Calu3 (cell line): ENCODE measurements around the gene GSDME. TPM values are rescaled to one million over a fixed set of nuclear protein-coding genes. Genes with fewer than 3 reads are reported as not detected.

ENCODE experiments used
- BruUV-seq: library from RNA; stranded (reverse); fragments of 400-500 nt; replicated peaks from 2 replicates; lab custom pipeline; 2021; lab: Mats Ljungman, UMichigan
- CTCF ChIA-PET: fragments of 300-600 bp; sonication (Branson Sonifier 250); formaldehyde crosslinking; loops from one replicate; lab custom pipeline; 2022; ENCODE audit warnings: antibody characterized with exemption; lab: Charles Lee
- DNase-seq: peaks from one replicate; pipeline ENCODE4 v3.0.0; 2022
- H3K27ac Mint-ChIP-seq: one replicate; pipeline ENCODE4 v1.8.0; 2022; ENCODE audit warnings: mixed read lengths; ENCODE audit not compliant: unreplicated experiment
- H3K27me3 Mint-ChIP-seq: one replicate; pipeline ENCODE4 v1.8.0; 2022; ENCODE audit warnings: mixed read lengths; ENCODE audit not compliant: unreplicated experiment
- H3K36me3 Mint-ChIP-seq: one replicate; pipeline ENCODE4 v1.8.0; 2022; ENCODE audit warnings: mild to moderate bottlenecking, moderate library complexity, mixed read lengths; ENCODE audit not compliant: insufficient read depth, unreplicated experiment
- H3K4me1 Mint-ChIP-seq: one replicate; pipeline ENCODE4 v1.8.0; 2022; ENCODE audit warnings: mild to moderate bottlenecking, low read depth, mixed read lengths; ENCODE audit not compliant: unreplicated experiment
- H3K4me3 Mint-ChIP-seq: one replicate; pipeline ENCODE4 v1.8.0; 2022; ENCODE audit warnings: mild to moderate bottlenecking, low read depth, moderate library complexity, mixed read lengths; ENCODE audit not compliant: unreplicated experiment
- H3K9me3 Mint-ChIP-seq: one replicate; pipeline ENCODE4 v1.8.0; 2022; ENCODE audit warnings: low read depth, mixed read lengths; ENCODE audit not compliant: unreplicated experiment
- intact Hi-C: fragments of 100-400 bp; cut with micrococcal nuclease; formaldehyde crosslinking; loops from one replicate; pipeline ENCODE4 v1.10.0; 2022; ENCODE audit not compliant: unreplicated experiment
- total RNA-seq: library from RNA; stranded (reverse); gene quantifications from 2 replicates; pipeline ENCODE4 v1.2.3, GENCODE V29; 2022
- TF ChIP-seq, protein P1 (sequence below): fragments of 200-600 bp; IDR thresholded peaks from one replicate; pipeline ENCODE4 v1.8.0; 2022; ENCODE audit warnings: antibody characterized with exemption; ENCODE audit not compliant: unreplicated experiment

GSDME gene
- total RNA-seq, 1 experiment from 2014 or later: 9.4 TPM

DNA sequence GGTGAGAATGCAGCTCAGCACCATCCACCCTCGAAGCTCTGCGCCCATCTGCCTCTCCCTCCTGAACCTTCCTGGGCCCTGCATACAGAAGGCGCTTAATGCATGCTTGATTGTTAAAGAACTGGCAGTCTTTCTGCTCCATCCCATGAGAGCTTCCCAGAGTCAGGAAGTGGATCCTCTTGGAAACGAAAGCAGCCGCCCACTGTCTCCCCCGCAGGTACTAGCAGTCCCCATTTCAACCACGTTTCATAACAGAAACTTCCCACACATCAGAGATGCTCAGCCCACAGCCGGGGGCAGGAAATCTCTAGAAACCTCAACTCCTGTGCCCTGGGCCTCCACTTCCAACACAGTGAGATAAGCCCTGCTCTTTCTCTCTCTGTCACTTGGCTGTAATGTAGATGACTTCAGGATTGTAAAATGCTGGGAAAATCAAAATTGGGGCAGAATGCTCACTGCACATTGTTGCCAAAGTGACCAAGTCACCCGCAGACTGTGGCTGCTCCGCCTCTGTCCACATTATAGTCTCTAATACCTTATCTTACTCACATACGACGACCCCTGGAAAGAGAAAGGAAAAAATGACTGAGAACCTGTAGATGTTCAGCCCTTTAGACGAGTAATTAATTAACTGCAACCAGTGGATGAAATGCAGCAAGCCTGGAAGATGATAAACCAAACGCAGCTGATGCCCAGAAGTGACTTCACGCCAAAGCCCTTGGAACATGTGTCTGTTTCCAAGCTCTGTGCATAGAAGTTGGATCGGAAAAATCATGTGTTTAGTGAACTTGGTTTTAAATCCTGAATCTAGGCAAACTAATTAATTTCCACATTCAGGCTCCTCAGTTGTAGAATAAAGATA lies 28.5 kb downstream of the GSDME start:
- Mint-ChIP-seq H3K36me3 (no peaks in the 10 kb centered on the region), H3K4me3 (no peak overlapping the region), H3K27me3 (no peaks in the 10 kb centered on the region), H3K4me1 (no peaks in the 10 kb centered on the region), H3K9me3 (peaks cover 2% of the 10 kb centered on the region), H3K27ac (no peak overlapping the region)
- DNase-seq: no peak
- CTCF ChIA-PET: no interaction called here
- TF ChIP-seq, protein P1, sequence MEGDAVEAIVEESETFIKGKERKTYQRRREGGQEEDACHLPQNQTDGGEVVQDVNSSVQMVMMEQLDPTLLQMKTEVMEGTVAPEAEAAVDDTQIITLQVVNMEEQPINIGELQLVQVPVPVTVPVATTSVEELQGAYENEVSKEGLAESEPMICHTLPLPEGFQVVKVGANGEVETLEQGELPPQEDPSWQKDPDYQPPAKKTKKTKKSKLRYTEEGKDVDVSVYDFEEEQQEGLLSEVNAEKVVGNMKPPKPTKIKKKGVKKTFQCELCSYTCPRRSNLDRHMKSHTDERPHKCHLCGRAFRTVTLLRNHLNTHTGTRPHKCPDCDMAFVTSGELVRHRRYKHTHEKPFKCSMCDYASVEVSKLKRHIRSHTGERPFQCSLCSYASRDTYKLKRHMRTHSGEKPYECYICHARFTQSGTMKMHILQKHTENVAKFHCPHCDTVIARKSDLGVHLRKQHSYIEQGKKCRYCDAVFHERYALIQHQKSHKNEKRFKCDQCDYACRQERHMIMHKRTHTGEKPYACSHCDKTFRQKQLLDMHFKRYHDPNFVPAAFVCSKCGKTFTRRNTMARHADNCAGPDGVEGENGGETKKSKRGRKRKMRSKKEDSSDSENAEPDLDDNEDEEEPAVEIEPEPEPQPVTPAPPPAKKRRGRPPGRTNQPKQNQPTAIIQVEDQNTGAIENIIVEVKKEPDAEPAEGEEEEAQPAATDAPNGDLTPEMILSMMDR: no peak
- intact Hi-C loops: no loop called here
- BruUV-seq: no TSS peak

DNA sequence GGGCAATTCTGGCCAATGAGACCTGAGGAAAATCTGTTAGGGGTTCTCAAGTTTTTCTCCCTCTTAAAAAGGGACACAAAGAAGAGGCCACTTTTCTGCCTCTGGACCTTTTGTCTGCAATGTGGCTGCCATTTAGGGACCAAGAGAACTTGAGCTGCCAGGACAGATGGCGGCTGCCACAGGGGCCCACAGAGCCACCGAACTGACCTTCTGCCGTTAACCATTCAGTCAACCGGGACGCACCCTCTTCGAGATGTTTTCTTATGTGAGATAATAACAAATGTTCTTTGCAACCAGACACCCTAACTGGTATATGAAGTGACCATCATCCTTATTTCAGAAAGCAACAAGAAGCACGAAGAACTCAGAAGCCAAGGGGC lies 29.2 kb downstream of the GSDME start:
- H3K4me1 Mint-ChIP-seq: no peaks in the 10 kb centered on the region
- no peak overlapping the region for H3K27ac Mint-ChIP-seq
- peaks cover 2% of the 10 kb centered on the region for H3K9me3 Mint-ChIP-seq
- intact Hi-C loops: no loop called here
- DNase-seq: no peak
- TF ChIP-seq, protein P1: no peak
- H3K4me3 Mint-ChIP-seq: no peak overlapping the region
- no peaks in the 10 kb centered on the region for H3K36me3 Mint-ChIP-seq
- no TSS peak for BruUV-seq
- H3K27me3 Mint-ChIP-seq: no peaks in the 10 kb centered on the region
- CTCF ChIA-PET: no interaction called here

GRCh38 chr7:24727154-24728120 lies 29.8 kb downstream of the GSDME start:
- no TSS peak for BruUV-seq
- Mint-ChIP-seq H3K9me3 (peaks cover 2% of the 10 kb centered on the region), H3K27me3 (no peaks in the 10 kb centered on the region), H3K4me3 (no peak overlapping the region), H3K36me3 (no peaks in the 10 kb centered on the region), H3K4me1 (no peaks in the 10 kb centered on the region), H3K27ac (no peak overlapping the region)
- TF ChIP-seq, protein P1: no peak
- intact Hi-C loops: no loop called here
- no peak for DNase-seq
- CTCF ChIA-PET: no interaction called here

DNA sequence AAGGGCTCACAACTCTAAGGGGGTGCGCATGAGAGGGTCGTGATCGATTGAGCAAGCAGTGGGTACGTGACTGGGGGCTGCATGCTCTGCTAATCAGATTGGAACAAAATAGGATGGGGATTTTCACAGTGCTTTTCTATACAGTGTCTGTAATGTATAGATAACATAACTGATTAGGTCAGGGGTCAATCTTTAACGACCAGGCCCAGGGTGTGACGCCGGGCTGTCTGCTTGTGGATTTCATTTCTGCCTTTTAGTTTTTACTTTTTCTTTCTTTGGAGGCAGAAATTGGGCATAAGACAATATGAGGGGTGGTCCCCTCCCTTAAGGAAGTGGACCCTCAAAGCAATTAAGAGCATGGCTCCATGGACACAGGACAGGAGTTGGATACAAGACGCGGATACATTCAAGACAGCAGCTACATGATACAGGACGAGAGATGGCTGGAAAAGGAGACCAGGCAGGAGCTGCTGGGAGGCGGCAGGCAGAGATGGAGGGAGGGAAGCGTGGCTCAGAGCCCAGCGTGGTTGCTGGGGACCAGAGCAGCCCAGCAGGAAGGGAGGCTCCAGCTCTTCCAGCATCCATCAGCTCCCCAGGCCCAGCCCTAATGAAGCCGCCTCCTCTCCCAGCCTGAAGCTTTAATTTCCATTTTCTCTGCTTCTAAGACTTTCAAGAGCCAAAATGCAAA lies 31.6 kb downstream of the GSDME start:
- TF ChIP-seq, protein P1: no peak
- no peak for DNase-seq
- Mint-ChIP-seq H3K4me3 (no peak overlapping the region), H3K4me1 (peaks cover 13% of the 10 kb centered on the region), H3K27me3 (no peaks in the 10 kb centered on the region), H3K36me3 (no peaks in the 10 kb centered on the region), H3K27ac (no peak overlapping the region), H3K9me3 (peaks cover 2% of the 10 kb centered on the region)
- CTCF ChIA-PET: no interaction called here
- intact Hi-C loops: no loop called here
- BruUV-seq: no TSS peak
